Ovary (tissue), 3 donors: ENCODE measurements around the gene RING1.

Experiments
- CTCF ChIP-seq, 3 donors: fragments of 450-650 bp in 2 of 3; fragments of 200-600 bp in 1 of 3; IDR thresholded peaks; one replicate each; pipeline versions ENCODE4 v1.5.1 to v1.8.0; 2016 to 2022; ENCODE audit warnings: antibody characterized with exemption in 3 of 3, mild to moderate bottlenecking in 1 of 3
- POLR2A ChIP-seq: fragments of 450-650 bp; IDR thresholded peaks from one replicate; pipeline ENCODE4 v1.6.1; 2017; ENCODE audit warnings: antibody characterized with exemption, mild to moderate bottlenecking, moderate library complexity
- donor health status: DM: no; HTN: no; CAD: no.

GRCh38 chr6:33205191-33206026 is 2.9 kb upstream of the RING1 start:
- TF ChIP-seq CTCF (IDR thresholded peaks at IDR 0.05) (no peak), POLR2A (no peak)
